ENCODE data around the gene ADGRG4.

Gene ADGRG4

DNA sequence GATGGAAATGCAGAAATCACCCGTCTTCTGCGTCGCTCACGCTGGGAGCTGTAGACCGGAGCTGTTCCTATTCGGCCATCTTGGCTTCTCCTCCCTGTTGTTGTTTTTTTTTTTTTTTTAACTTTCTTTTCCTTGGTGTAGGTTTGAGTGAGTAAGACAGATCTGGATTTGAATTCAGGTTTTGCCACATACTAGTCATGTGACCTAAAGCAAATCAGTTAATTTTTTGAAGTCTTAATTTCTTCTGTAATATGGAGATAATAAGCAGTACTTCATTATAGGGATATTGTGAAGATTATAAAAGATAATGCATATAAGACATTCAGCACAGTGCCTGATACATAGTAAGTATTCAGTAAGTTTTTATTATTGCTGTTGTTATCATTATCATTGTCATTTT is 145.4 kb downstream of the ADGRG4 start:
- TF ChIP-seq, protein P1, sequence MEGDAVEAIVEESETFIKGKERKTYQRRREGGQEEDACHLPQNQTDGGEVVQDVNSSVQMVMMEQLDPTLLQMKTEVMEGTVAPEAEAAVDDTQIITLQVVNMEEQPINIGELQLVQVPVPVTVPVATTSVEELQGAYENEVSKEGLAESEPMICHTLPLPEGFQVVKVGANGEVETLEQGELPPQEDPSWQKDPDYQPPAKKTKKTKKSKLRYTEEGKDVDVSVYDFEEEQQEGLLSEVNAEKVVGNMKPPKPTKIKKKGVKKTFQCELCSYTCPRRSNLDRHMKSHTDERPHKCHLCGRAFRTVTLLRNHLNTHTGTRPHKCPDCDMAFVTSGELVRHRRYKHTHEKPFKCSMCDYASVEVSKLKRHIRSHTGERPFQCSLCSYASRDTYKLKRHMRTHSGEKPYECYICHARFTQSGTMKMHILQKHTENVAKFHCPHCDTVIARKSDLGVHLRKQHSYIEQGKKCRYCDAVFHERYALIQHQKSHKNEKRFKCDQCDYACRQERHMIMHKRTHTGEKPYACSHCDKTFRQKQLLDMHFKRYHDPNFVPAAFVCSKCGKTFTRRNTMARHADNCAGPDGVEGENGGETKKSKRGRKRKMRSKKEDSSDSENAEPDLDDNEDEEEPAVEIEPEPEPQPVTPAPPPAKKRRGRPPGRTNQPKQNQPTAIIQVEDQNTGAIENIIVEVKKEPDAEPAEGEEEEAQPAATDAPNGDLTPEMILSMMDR (IDR thresholded peaks at IDR 0.05) = no peak

DNA sequence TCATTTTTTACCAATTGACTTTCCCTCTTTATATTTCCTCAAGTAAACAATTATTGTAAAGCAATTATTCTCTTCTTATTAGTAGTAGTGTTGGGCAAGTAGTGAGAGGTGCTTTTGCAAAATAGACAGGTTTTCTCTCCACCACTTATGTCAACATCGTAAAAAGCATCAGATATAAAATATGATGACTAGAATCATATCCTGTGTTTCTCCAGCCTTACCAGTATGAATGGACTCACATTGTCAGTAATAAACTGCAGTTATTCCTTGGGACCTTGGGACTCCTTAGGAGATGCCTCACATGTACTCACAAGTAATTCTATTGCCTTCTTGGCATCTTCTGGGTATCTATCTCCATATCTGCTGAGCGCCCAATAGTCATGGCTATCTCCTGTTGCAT is 146.5 kb downstream of the ADGRG4 start:
- Histone ChIP-seq H3K27me3 (ENCODE audit: control insufficient read depth, insufficient read depth, low read length) (no peaks in the 10 kb centered on the region), H3K9me3 (ENCODE audit: control insufficient read depth, low read length) (no peaks in the 10 kb centered on the region), H3K4me3 (ENCODE audit: low read depth, low read length) (no peak overlapping the region), H3K27ac (no peak overlapping the region), H3K79me2 (no peaks in the 10 kb centered on the region), H3K9ac (no peak overlapping the region), H3K4me2 (ENCODE audit: low read length) (no peak overlapping the region), H2AFZ (no peak overlapping the region), H3K4me1 (no peaks in the 10 kb centered on the region), H3K36me3 (ENCODE audit: control insufficient read depth, insufficient read depth, low read length) (no peaks in the 10 kb centered on the region)
- TF ChIP-seq, protein P1 (IDR thresholded peaks at IDR 0.05) = no peak

More for the DNA sequence above, 145.4 kb downstream of the ADGRG4 start:
- Histone ChIP-seq H3K36me3 (ENCODE audit: control insufficient read depth, insufficient read depth, low read length) (no peaks in the 10 kb centered on the region), H3K4me2 (ENCODE audit: low read length) (no peak overlapping the region), H3K4me3 (ENCODE audit: low read depth, low read length) (no peak overlapping the region), H3K4me1 (no peaks in the 10 kb centered on the region), H3K79me2 (no peaks in the 10 kb centered on the region), H3K9me3 (ENCODE audit: control insufficient read depth, low read length) (no peaks in the 10 kb centered on the region), H3K27ac (no peak overlapping the region), H3K9ac (no peak overlapping the region), H2AFZ (no peak overlapping the region), H3K27me3 (ENCODE audit: control insufficient read depth, insufficient read depth, low read length) (no peaks in the 10 kb centered on the region)

- Histone ChIP-seq H3K79me2 (no peaks in the 10 kb centered on the region), H3K27ac (no peak overlapping the region), H3K9ac (no peak overlapping the region), H3K4me1 (no peaks in the 10 kb centered on the region), H3K4me2 (ENCODE audit: low read length) (no peak overlapping the region), H3K9me3 (ENCODE audit: control insufficient read depth, low read length) (no peaks in the 10 kb centered on the region), H3K36me3 (ENCODE audit: control insufficient read depth, insufficient read depth, low read length) (no peaks in the 10 kb centered on the region), H2AFZ (no peak overlapping the region), H3K27me3 (ENCODE audit: control insufficient read depth, insufficient read depth, low read length) (no peaks in the 10 kb centered on the region), H3K4me3 (ENCODE audit: low read depth, low read length) (no peak overlapping the region)
- TF ChIP-seq, protein P1 (IDR thresholded peaks at IDR 0.05) = no peak
These were observed 147.2 kb downstream of the ADGRG4 start for GRCh38 chrX:136447968-136448367.

GRCh38 chrX:136450050-136450830 is 149.5 kb downstream of the ADGRG4 start:
- no peaks in the 10 kb centered on the region for H3K36me3 ChIP-seq (ENCODE audit: control insufficient read depth, insufficient read depth, low read length)
- H3K9me3 ChIP-seq (ENCODE audit: control insufficient read depth, low read length) = no peaks in the 10 kb centered on the region
- H3K79me2 ChIP-seq = no peaks in the 10 kb centered on the region
- TF ChIP-seq, protein P1 (IDR thresholded peaks at IDR 0.05) = no peak
- no peaks in the 10 kb centered on the region for H3K27me3 ChIP-seq (ENCODE audit: control insufficient read depth, insufficient read depth, low read length)
- no peak overlapping the region for H3K9ac ChIP-seq
- H3K27ac ChIP-seq = no peak overlapping the region
- H2AFZ ChIP-seq = no peak overlapping the region
- H3K4me3 ChIP-seq (ENCODE audit: low read depth, low read length) = no peak overlapping the region
- no peaks in the 10 kb centered on the region for H3K4me1 ChIP-seq
- no peak overlapping the region for H3K4me2 ChIP-seq (ENCODE audit: low read length)

DNA sequence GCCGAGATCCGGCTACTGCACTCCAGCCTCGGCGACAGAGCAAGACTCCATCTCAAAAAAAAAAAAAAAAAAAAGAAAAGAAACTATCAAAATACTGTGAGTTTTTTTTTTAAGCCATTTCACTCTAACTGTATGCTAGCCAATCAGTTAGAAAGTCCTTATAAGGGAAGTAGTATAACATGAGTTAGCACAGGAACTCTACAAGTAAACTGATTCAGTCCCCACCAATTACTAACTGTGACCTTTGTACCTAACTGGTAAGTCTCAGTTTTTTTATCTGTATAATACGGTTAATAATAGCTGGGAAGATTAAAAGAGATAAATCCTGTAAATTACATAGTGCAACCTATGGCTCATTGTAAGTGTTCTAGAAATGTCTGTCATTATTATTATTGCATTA is 151.9 kb downstream of the ADGRG4 start:
- TF ChIP-seq, protein P1 (IDR thresholded peaks at IDR 0.05) = no peak
- Histone ChIP-seq H3K9ac (no peak overlapping the region), H3K9me3 (ENCODE audit: control insufficient read depth, low read length) (no peaks in the 10 kb centered on the region), H3K27ac (no peak overlapping the region), H3K27me3 (ENCODE audit: control insufficient read depth, insufficient read depth, low read length) (no peaks in the 10 kb centered on the region), H3K79me2 (no peaks in the 10 kb centered on the region), H3K4me2 (ENCODE audit: low read length) (no peak overlapping the region), H3K36me3 (ENCODE audit: control insufficient read depth, insufficient read depth, low read length) (no peaks in the 10 kb centered on the region), H3K4me1 (no peaks in the 10 kb centered on the region), H3K4me3 (ENCODE audit: low read depth, low read length) (no peak overlapping the region), H2AFZ (no peak overlapping the region)
